ENCODE measurements around the gene ARID5B. TPM values are rescaled to one million over a fixed set of nuclear protein-coding genes. Genes with fewer than 3 reads are reported as not detected.

The ARID5B gene
- total RNA-seq, 1 donor = 94.1 TPM

DNA sequence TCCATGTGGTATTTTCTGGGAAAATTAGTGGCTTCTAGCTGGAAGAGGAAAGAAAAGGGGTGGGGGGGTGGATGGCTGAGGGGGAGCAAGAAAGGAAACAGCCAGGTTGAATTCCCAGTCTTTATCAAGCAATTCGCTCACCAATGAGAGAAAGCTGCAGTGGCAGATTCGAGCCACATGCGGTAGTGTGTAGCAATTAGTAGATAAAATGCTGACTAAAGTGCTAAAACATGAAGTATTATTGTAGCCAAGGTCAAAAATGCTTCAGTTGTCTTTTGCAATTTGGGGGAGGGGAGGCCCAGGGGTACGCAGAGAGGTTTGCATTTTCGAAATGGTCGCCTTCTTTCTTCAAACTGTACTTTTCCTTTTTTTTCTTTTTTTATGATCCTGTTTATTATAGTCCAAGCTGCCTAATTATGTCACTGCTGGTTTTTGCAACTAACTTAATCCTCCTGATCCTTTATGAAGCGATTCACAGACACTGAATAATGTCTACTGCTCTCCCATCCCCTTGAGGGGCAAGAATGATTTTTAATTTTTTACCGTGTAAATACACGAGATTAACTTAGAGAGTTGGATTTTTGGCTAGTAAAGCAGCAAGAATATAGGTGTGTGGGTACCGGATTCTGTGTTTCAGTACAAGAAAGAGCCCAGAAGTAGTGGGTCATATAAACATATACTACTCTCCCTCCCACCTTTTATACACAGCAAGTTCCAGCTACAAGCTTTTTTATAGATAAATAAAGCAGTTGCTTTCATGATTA lies 3.6 kb upstream of the ARID5B start:
- Histone ChIP-seq H3K79me2 (ENCODE audit: insufficient read depth, low read length) (peaks cover 16% of the 10 kb centered on the region), H3K4me2 (ENCODE audit: insufficient read depth, low read length) (peak overlapping the region; percentile 99), H3K4me3 (ENCODE audit: insufficient read depth, low read length) (peak overlapping the region; percentile 69), H3K4me1 (ENCODE audit: insufficient read depth, low read length) (peaks cover 34% of the 10 kb centered on the region), H4K20me1 (ENCODE audit: insufficient read depth, low read length) (no peaks in the 10 kb centered on the region), H3K27ac (ENCODE audit: low read depth, low read length) (peak overlapping the region; percentile 44), H3K27me3 (ENCODE audit: insufficient read depth, low read length) (no peaks in the 10 kb centered on the region), H3K9me3 (ENCODE audit: low read depth, low read length) (no peaks in the 10 kb centered on the region), H3K36me3 (ENCODE audit: insufficient read depth, low read length) (no peaks in the 10 kb centered on the region), H2AFZ (ENCODE audit: low read length) (peak overlapping the region; percentile 91)
- TF ChIP-seq, protein P1, sequence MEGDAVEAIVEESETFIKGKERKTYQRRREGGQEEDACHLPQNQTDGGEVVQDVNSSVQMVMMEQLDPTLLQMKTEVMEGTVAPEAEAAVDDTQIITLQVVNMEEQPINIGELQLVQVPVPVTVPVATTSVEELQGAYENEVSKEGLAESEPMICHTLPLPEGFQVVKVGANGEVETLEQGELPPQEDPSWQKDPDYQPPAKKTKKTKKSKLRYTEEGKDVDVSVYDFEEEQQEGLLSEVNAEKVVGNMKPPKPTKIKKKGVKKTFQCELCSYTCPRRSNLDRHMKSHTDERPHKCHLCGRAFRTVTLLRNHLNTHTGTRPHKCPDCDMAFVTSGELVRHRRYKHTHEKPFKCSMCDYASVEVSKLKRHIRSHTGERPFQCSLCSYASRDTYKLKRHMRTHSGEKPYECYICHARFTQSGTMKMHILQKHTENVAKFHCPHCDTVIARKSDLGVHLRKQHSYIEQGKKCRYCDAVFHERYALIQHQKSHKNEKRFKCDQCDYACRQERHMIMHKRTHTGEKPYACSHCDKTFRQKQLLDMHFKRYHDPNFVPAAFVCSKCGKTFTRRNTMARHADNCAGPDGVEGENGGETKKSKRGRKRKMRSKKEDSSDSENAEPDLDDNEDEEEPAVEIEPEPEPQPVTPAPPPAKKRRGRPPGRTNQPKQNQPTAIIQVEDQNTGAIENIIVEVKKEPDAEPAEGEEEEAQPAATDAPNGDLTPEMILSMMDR (IDR thresholded peaks at IDR 0.05; ENCODE audit: extremely low read depth, low read depth, low read length) = peak; percentile 44
- peak; percentile 76 for DNase-seq (ENCODE audit: insufficient read length, low spot score, missing footprints)

- no peak overlapping the region for H3K4me3 ChIP-seq (ENCODE audit: insufficient read depth, low read length)
- no peaks in the 10 kb centered on the region for H3K9me3 ChIP-seq (ENCODE audit: low read depth, low read length)
- H3K79me2 ChIP-seq (ENCODE audit: insufficient read depth, low read length) = peaks cover 19% of the 10 kb centered on the region
- H3K4me1 ChIP-seq (ENCODE audit: insufficient read depth, low read length) = peaks cover 34% of the 10 kb centered on the region
- no peaks in the 10 kb centered on the region for H3K36me3 ChIP-seq (ENCODE audit: insufficient read depth, low read length)
- DNase-seq (ENCODE audit: insufficient read length, low spot score, missing footprints) = no peak
- peak overlapping the region; percentile 56 for H2AFZ ChIP-seq (ENCODE audit: low read length)
- H3K27me3 ChIP-seq (ENCODE audit: insufficient read depth, low read length) = no peaks in the 10 kb centered on the region
- H3K27ac ChIP-seq (ENCODE audit: low read depth, low read length) = peak overlapping the region; percentile 97
- TF ChIP-seq, protein P1 (IDR thresholded peaks at IDR 0.05; ENCODE audit: extremely low read depth, low read depth, low read length) = no peak
- peak overlapping the region; percentile 99 for H3K4me2 ChIP-seq (ENCODE audit: insufficient read depth, low read length)
- H4K20me1 ChIP-seq (ENCODE audit: insufficient read depth, low read length) = no peaks in the 10 kb centered on the region
These were observed 3.1 kb upstream of the ARID5B start for GRCh38 chr10:61898435-61898778.

DNA sequence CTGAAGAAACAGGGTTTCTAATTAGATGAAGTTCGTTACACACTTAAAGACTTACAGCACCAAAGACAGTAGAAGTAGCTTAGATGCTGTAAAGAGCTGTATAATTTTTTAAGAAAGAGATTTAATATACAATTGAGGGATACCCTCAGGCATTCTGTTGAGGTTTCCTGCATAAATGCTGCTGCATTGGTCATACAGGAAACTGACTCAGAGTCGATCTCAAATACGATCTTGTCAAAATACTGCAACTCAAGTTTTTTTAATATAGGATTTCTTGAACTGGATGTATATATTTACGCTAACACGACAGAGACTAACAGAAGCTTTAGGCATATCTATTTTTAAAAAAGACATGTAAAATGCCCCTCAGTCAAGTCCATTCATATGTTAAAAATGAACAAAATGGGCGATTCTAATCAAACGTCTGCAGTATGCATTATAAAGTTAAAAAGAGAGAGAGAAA lies 2.4 kb upstream of the ARID5B start:
- Histone ChIP-seq H2AFZ (ENCODE audit: low read length) (peak overlapping the region; percentile 40), H3K27me3 (ENCODE audit: insufficient read depth, low read length) (no peaks in the 10 kb centered on the region), H3K79me2 (ENCODE audit: insufficient read depth, low read length) (peaks cover 23% of the 10 kb centered on the region), H3K27ac (ENCODE audit: low read depth, low read length) (peak overlapping the region; percentile 97), H3K9me3 (ENCODE audit: low read depth, low read length) (no peaks in the 10 kb centered on the region), H3K4me1 (ENCODE audit: insufficient read depth, low read length) (peaks cover 36% of the 10 kb centered on the region), H4K20me1 (ENCODE audit: insufficient read depth, low read length) (no peaks in the 10 kb centered on the region), H3K4me2 (ENCODE audit: insufficient read depth, low read length) (peak overlapping the region; percentile 99), H3K36me3 (ENCODE audit: insufficient read depth, low read length) (no peaks in the 10 kb centered on the region), H3K4me3 (ENCODE audit: insufficient read depth, low read length) (peak overlapping the region; percentile 79)
- TF ChIP-seq, protein P1 (IDR thresholded peaks at IDR 0.05; ENCODE audit: extremely low read depth, low read depth, low read length) = no peak
- peak; percentile 48 for DNase-seq (ENCODE audit: insufficient read length, low spot score, missing footprints)

- Histone ChIP-seq H3K4me3 (ENCODE audit: insufficient read depth, low read length) (peak overlapping the region; percentile 79), H4K20me1 (ENCODE audit: insufficient read depth, low read length) (no peaks in the 10 kb centered on the region), H3K4me1 (ENCODE audit: insufficient read depth, low read length) (peaks cover 41% of the 10 kb centered on the region), H3K79me2 (ENCODE audit: insufficient read depth, low read length) (peaks cover 27% of the 10 kb centered on the region), H2AFZ (ENCODE audit: low read length) (peak overlapping the region; percentile 74), H3K27me3 (ENCODE audit: insufficient read depth, low read length) (no peaks in the 10 kb centered on the region), H3K4me2 (ENCODE audit: insufficient read depth, low read length) (peak overlapping the region; percentile 99), H3K36me3 (ENCODE audit: insufficient read depth, low read length) (no peaks in the 10 kb centered on the region), H3K9me3 (ENCODE audit: low read depth, low read length) (no peaks in the 10 kb centered on the region), H3K27ac (ENCODE audit: low read depth, low read length) (peak overlapping the region; percentile 97)
- no peak for DNase-seq (ENCODE audit: insufficient read length, low spot score, missing footprints)
- TF ChIP-seq, protein P1 (IDR thresholded peaks at IDR 0.05; ENCODE audit: extremely low read depth, low read depth, low read length) = no peak
These were observed 1.9 kb upstream of the ARID5B start for GRCh38 chr10:61899663-61899996.
